GM18873 (cell line): ENCODE data around the gene HRH4.

Experiments used
- ATAC-seq: cut with Tn5 transposase; IDR thresholded peaks from one replicate; pipeline ENCODE4 v1.9.1; 2021; ENCODE audit warnings: mild to moderate bottlenecking, moderate library complexity, moderate number of reproducible peaks; ENCODE audit not compliant: unreplicated experiment, low FRiP score

Gene HRH4

DNA sequence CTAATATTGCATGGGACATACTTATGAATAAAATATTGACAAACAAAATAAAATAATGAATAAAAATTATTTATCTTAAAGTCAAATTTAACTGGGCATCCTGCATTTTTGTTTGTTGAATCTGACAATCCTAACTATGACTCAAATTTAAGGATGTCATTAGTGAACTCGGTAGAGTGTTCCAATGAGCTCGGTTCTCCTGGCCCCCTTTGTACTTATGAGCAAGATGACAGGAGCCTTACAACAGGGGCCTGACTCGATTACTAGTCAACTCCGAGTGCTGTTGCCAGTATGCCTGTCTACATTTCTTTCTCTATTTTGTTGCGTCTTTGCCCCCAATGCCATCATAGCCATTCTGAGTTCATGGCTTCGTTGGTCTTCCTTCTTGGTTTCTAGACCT is 40.3 kb downstream of the HRH4 start:
- no peak for ATAC-seq

DNA sequence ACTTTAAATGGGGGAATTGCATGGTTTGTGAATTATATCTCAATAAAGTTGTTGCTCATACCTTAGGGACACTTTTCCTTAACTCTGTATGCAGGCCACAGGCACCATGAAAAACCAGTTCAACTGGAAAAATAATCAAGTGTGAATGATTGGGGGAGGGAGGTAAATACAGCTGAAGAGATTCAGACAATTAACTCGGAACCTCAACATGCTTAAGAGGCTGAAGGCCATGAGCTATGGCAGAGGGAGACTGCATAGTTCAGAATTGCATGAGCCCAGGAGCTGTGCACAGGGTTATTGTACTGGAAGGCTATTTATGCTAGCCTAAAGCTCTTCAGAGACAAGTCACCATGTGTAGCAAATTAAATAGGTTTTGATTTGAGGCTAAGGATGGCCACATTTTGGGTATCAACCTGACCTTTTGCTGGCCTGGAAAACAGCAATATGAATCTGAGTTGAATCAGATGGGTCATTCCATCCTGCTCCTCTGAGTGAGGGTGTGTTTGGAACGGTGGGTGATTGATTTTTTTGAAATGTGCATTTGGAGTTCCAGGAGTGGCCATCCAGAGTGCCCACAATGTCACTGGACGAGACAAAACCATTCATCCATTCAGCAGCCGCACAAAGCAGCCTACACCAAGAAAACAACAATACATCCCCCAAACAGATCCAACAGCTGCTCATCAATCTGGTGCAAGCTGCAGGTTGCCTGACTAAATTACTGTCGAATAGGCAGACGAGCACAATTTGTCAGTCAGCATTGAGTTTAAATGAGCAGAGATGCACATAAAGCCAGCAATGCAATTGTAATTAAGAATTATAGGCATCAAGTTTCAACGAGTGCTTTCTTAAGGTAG is 42.5 kb downstream of the HRH4 start:
- no peak for ATAC-seq

DNA sequence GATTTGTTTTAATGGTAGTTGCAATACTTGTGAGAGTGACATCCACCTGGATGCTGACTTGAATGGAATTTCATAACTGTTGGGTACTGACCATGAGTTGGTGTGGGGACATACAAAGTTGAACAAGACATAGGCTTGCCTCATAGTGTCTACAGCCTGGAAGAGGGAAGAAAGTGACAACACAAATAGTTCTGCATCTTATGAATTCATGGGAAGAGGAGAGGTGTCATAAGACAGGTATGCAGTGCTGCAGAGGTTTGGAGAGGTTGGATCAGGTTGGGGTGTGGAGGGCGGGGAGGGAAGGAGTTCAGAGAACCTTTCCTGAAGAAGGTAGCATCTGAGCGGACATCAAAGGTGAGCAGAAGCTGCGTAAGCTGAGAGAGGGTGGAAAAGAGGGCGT is 44.0 kb downstream of the HRH4 start:
- no peak for ATAC-seq

DNA sequence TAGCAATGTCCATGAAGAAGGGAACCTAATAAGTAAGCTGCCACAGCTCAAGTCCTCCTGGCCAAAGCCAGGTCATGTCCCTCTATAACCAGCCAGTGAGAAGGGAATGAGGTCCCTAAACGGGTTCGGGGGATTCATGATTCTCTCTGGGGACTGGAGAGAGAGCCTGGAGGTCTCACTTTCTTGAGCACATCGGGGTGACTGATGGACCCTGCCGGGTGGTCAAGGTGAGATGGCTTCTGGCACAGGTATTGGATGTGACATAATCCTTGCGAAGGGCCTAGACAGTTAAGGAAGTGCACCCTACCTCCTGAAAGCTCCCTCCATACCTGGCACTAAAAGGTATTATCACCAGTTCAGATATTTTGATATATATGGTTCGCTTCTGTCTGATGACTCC is 45.7 kb downstream of the HRH4 start:
- no peak for ATAC-seq

DNA sequence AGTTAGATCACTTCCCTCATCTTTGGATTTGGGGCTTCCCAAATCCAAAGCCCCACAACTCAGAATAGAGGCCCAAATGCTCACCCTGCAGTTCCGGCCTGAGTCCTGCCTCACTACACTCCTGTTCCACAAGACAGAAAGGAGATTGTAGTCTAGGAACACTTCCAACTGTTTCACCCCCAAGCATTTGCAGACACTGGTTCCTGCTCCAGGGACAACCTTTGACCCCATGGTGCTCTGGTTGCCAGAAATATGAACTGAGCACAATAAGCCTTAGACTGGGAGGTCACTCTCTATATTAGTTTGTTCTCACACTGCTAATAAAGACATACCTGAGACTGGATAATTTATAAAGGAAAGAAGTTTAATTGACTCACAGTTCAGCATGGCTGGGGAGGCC is 49.0 kb downstream of the HRH4 start:
- ATAC-seq: no peak

DNA sequence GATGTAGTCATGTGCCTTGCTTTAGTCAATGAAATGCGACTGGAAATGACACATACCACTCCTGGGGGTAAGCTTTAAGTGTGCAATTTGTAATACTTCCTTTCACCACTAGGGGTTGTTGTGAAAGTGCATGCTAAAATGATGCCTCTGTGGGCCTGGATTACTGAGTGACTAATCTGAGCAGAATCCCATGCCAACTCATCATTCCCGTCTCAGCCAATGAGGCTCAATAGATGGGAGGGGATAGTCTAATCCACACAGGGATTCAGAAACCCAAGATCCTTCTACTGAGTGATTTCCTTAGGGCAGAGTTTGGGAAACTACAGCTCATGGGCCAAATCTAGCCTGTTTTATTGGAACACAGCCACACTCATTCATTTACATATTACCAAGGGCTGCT is 54.0 kb downstream of the HRH4 start:
- peak; percentile 79 for ATAC-seq

DNA sequence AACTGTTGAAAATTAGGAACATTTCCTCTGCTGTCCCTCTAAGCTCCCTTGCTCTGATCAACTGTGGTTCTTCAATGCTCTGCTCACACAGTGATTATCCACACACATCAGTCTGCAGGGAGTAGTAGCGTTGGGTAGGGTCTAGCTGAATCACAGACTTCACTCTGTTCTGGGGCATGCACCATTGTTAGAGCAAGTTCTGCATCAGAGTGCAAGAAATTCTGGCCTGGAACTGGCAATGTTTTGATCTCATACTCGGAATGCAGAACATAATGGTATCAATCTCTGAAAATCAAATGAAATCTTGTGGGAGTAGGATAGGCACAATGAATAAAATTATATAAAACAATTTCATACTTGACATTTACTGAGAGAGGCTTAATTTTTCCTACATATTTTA is 55.3 kb downstream of the HRH4 start:
- no peak for ATAC-seq

DNA sequence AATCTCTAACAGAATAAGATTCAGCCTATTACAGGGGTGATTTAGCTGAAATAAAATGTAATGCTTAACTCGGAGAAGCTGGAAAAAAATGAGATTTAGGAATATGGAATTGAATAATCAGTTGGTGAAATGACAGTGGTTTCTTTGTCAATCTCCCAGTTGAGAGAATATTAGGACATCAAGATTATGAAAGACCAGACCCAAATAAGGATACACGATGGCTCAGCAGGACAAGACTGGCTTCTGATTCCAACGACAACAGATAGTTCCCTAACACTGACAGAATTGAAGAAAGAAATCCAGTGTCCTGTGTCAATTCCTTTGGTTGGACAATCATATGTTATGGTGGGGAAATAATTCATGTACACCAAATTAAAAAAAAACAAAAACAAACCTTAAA is 55.8 kb downstream of the HRH4 start:
- ATAC-seq: no peak

DNA sequence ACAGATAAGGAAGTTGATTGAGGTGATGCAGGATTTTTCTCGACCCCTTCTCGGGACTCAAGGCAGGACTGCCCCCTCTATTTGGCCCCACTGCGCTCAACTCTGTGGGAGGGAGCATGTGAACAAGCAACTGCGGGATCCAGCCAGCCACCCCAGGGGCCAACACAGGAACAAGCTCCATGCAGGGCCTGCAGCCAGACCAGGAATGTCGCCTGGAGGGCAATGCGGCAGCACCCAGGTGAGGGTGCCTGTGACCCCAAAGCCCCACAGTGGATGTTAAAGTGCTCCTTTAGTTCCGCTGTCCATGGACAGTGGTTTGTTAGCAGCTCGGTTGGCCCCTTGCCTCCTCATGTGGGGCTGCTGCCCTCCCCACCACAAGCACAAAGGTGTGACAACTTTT is 57.1 kb downstream of the HRH4 start:
- ATAC-seq: no peak

DNA sequence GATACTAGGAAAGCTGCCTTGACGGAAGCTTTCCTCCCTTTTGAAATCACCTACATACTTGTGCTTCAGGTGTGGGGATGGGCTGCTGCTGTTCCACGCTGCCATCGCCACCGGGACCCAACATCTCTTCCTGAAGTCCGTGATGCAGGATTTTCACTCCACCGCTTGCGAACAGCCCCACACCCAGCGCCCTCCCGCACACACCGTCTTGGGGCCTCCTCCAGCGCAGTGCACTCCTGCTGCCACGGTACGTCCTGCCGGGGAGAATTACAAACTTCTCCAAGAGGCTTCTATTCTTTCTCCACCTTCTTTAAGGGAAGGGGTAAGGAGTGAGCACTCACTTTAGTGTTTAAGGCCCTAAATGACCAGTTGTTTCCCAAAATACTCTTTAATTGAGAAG is 58.2 kb downstream of the HRH4 start:
- ATAC-seq: no peak
